ENCODE measurements around the gene CALCOCO2.
"Not testable (repeated sequence)": the region's sequence is repeated elsewhere in the genome, so short reads cannot be mapped to it uniquely, and the experiment has no call there.

Gene CALCOCO2

DNA sequence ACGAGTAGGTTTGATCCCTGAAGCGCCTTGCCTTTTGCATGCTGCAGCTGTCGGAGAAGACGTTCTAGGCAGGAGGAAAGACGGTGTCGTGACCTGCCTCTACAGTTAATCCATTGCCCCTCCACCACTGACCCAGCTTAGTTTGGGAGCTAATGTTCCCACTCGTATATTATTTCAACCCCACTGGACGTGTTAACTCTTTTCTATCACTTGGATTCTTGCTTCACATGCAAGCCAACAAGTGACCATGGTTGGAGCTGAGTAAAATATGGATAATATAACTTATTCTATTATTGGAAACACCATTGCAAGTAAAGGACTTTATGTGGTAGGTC, 681 bp downstream of the CALCOCO2 start:
- H3K9me3 ChIP-seq (ENCODE audit: insufficient read depth, low read depth, low read length) = no peaks in the 10 kb centered on the region
- peak overlapping the region; percentile 80 for H3K4me3 ChIP-seq (ENCODE audit: low read length)
- no peaks in the 10 kb centered on the region for H3K4me1 ChIP-seq (ENCODE audit: insufficient read depth, low read length)
- 22% methylated on average over 8 of the region's 8 CpGs for WGBS
- no peaks in the 10 kb centered on the region for H3K36me3 ChIP-seq (ENCODE audit: insufficient read depth, low read length)
- no peak overlapping the region for H3K27ac ChIP-seq (ENCODE audit: low read depth, low read length)
- peak overlapping the region; percentile 9; the same call in 1 of the 2 replicates for H3K9ac ChIP-seq (ENCODE audit: low read depth, low read length)
- H3K27me3 ChIP-seq (ENCODE audit: insufficient read depth, low read length) = no peaks in the 10 kb centered on the region

- WGBS = 71% methylated on average over 2 of the region's 2 CpGs
- no peak overlapping the region for H3K27ac ChIP-seq (ENCODE audit: low read depth, low read length)
Measured at GRCh38 chr17:48834973-48835372, 4.1 kb downstream of the CALCOCO2 start.

DNA sequence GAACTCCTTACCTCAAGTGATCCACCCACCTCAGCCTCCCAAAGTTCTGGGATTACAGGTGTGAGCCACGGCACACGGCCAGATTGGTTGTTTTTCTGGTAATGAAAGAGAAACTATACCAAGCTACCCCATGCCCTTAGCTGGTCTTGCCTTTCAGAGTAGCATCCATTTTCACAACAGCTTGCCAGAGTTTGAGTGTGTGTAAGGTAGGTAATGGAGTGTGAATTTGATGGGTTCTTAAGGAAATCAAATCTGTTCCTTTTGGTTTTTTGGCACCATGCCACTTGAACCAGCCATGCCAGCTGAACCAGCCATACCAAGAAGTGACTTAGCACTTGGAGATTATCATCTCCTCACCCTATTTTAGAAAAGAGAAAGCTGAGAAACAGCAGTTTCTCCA, 5.1 kb downstream of the CALCOCO2 start:
- Histone ChIP-seq H3K4me1 (ENCODE audit: insufficient read depth, low read length) (no peaks in the 10 kb centered on the region), H3K36me3 (ENCODE audit: insufficient read depth, low read length) (no peaks in the 10 kb centered on the region), H3K9ac (ENCODE audit: low read depth, low read length) (no peak overlapping the region), H3K27me3 (ENCODE audit: insufficient read depth, low read length) (no peaks in the 10 kb centered on the region), H3K27ac (ENCODE audit: low read depth, low read length) (no peak overlapping the region), H3K9me3 (ENCODE audit: insufficient read depth, low read depth, low read length) (no peaks in the 10 kb centered on the region), H3K4me3 (ENCODE audit: low read length) (no peak overlapping the region)
- 100% methylated on average over 2 of the region's 2 CpGs for WGBS

More at GRCh38 chr17:48834973-48835372, 4.1 kb downstream of the CALCOCO2 start:
- H3K4me3 ChIP-seq (ENCODE audit: low read length) = no peak overlapping the region
- no peaks in the 10 kb centered on the region for H3K4me1 ChIP-seq (ENCODE audit: insufficient read depth, low read length)
- H3K9me3 ChIP-seq (ENCODE audit: insufficient read depth, low read depth, low read length) = no peaks in the 10 kb centered on the region
- H3K9ac ChIP-seq (ENCODE audit: low read depth, low read length) = no peak overlapping the region
- no peaks in the 10 kb centered on the region for H3K27me3 ChIP-seq (ENCODE audit: insufficient read depth, low read length)
- no peaks in the 10 kb centered on the region for H3K36me3 ChIP-seq (ENCODE audit: insufficient read depth, low read length)

- H3K4me1 ChIP-seq (ENCODE audit: insufficient read depth, low read length); H3K27ac ChIP-seq (ENCODE audit: low read depth, low read length); H3K36me3 ChIP-seq (ENCODE audit: insufficient read depth, low read length); H3K4me3 ChIP-seq (ENCODE audit: low read length); H3K9me3 ChIP-seq (ENCODE audit: insufficient read depth, low read depth, low read length); H3K27me3 ChIP-seq (ENCODE audit: insufficient read depth, low read length); H3K9ac ChIP-seq (ENCODE audit: low read depth, low read length): not testable (repeated sequence)
- 94% methylated on average over 4 of the region's 4 CpGs for WGBS
Measured at GRCh38 chr17:48837458-48837857, 6.6 kb downstream of the CALCOCO2 start.

DNA sequence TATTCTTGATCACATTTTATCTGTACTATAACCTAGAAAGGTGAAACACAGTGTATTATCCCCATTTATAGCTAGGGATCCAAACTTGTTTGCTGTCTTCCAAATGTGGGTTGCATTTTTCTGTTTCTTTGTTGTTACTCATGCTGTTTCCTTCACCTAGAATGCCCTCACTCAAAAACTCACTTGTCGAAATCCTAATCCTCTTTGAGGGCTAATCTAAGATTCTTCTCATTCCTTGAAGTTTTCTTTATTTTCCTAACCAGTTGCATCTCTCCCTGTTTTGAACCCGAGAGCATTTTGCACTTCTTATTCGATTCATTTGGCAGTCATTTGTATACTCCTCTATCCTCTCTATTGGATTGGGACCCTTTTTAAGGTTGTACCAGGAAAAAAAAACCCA, 9.6 kb downstream of the CALCOCO2 start:
- H3K9ac ChIP-seq (ENCODE audit: low read depth, low read length) = no peak overlapping the region
- H3K4me1 ChIP-seq (ENCODE audit: insufficient read depth, low read length) = no peaks in the 10 kb centered on the region
- H3K4me3 ChIP-seq (ENCODE audit: low read length) = no peak overlapping the region
- no peak overlapping the region for H3K27ac ChIP-seq (ENCODE audit: low read depth, low read length)
- 84% methylated on average over 3 of the region's 3 CpGs for WGBS
- no peaks in the 10 kb centered on the region for H3K9me3 ChIP-seq (ENCODE audit: insufficient read depth, low read depth, low read length)
- no peaks in the 10 kb centered on the region for H3K27me3 ChIP-seq (ENCODE audit: insufficient read depth, low read length)
- 0 out of 2 replicates have a peak, but pooled peaks cover 3% of the 10 kb centered on the region for H3K36me3 ChIP-seq (ENCODE audit: insufficient read depth, low read length)

DNA sequence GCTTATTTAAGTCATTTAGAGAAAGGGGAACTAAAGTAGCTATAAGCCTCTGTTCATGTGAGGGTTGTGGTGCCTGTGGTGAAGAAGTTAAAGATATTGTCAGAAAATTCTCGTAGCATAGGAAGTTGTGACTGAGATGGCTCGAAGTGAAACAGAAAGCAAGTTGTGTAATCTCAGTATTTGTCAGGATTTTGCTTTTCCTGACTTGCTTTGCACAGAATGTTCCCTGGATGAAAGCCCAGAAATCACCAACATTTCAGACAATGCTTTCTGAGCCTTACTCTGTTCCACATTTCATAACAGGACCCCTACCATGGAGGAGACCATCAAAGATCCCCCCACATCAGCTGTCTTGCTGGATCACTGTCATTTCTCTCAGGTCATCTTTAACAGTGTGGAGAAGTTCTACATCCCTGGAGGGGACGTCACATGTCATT, 10.6 kb downstream of the CALCOCO2 start:
- Histone ChIP-seq H3K27ac (ENCODE audit: low read depth, low read length) (no peak overlapping the region), H3K4me3 (ENCODE audit: low read length) (no peak overlapping the region), H3K9ac (ENCODE audit: low read depth, low read length) (no peak overlapping the region), H3K36me3 (ENCODE audit: insufficient read depth, low read length) (0 out of 2 replicates have a peak, but pooled peaks cover 3% of the 10 kb centered on the region), H3K4me1 (ENCODE audit: insufficient read depth, low read length) (no peaks in the 10 kb centered on the region), H3K9me3 (ENCODE audit: insufficient read depth, low read depth, low read length) (no peaks in the 10 kb centered on the region), H3K27me3 (ENCODE audit: insufficient read depth, low read length) (no peaks in the 10 kb centered on the region)
- WGBS = 93% methylated on average over 3 of the region's 3 CpGs

DNA sequence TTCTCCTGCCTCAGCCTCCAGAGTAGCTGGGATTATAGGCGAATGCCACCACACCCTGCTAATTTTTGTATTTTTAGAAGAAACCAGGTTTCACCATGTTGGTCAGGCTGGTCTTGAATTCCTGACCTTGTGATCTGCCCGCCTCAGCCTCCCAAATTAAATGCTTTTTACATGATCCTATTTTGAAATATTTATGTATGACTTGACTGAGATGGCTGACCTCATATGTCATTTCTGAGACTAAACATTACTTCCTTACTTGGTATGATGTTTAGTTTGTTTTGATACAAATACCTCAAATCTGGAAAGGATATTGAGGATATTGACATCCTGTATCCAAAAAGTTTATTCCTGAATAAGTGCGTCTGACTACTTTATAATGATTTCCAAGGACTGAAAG, 11.9 kb downstream of the CALCOCO2 start:
- Histone ChIP-seq H3K36me3 (ENCODE audit: insufficient read depth, low read length) (0 out of 2 replicates have a peak, but pooled peaks cover 3% of the 10 kb centered on the region), H3K27ac (ENCODE audit: low read depth, low read length) (no peak overlapping the region), H3K4me1 (ENCODE audit: insufficient read depth, low read length) (no peaks in the 10 kb centered on the region), H3K9ac (ENCODE audit: low read depth, low read length) (no peak overlapping the region), H3K27me3 (ENCODE audit: insufficient read depth, low read length) (no peaks in the 10 kb centered on the region), H3K9me3 (ENCODE audit: insufficient read depth, low read depth, low read length) (no peaks in the 10 kb centered on the region), H3K4me3 (ENCODE audit: low read length) (no peak overlapping the region)
- WGBS = 97% methylated on average over 2 of the region's 3 CpGs

DNA sequence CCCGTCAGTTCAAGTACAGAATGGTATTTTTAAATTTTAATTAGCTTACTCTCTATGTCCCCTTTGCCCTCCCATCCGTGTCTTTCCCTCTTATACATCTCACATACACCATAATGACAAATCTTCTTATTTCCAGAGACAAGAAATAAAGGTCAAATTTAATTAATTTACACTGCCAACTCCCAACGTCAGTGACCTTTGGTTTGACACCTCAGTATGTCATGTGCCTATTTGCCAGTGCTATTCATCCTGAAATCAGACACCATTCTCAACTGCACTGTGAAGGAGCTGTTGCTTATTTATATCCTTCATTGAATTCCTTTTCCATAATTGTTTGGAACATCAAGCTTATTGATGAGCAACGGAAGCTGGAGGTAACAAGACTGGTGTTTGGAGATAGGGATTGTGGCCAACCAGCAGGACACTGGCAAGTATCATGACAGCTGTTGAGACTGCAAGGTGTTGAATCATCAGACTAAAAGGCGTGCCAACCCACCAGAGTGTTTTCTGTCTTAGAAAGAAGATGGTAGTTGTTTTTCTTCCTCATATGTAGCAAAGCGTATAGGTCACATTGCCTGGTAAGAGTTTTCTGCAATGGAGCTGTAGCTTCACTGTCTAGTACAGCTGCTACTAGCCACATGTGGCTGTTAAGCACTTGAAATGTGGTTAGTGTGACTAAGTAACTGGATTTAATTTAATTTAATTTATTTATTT, 12.5 kb downstream of the CALCOCO2 start:
- Histone ChIP-seq H3K4me3 (ENCODE audit: low read length) (no peak overlapping the region), H3K4me1 (ENCODE audit: insufficient read depth, low read length) (no peaks in the 10 kb centered on the region), H3K27me3 (ENCODE audit: insufficient read depth, low read length) (no peaks in the 10 kb centered on the region), H3K9ac (ENCODE audit: low read depth, low read length) (no peak overlapping the region), H3K27ac (ENCODE audit: low read depth, low read length) (no peak overlapping the region), H3K9me3 (ENCODE audit: insufficient read depth, low read depth, low read length) (no peaks in the 10 kb centered on the region), H3K36me3 (ENCODE audit: insufficient read depth, low read length) (peaks cover 5% of the 10 kb centered on the region; the same call in 1 of the 2 replicates)
- 91% methylated on average over 6 of the region's 6 CpGs for WGBS

DNA sequence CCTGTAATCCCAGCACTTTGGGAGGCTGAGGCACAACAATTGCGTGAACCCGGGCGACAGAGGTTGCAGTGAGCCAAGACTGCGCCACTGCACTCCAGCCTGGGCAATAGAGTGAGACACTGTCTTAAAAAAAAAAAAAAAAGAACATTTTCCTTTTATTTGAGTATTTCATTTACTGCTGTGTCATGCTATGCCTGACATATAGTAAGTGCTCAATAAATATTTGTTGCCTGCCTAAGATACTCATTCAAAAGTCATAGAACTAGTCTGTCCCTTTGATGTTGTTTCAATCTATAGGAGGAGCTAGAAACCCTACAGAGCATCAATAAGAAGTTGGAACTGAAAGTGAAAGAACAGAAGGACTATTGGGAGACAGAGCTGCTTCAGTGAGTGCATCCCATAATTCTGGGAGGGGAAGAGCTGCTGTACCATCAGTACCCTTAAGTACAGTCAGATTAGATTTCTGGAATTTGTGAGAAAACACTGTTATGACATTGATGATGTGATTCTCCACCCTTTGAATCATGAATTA, 20.0 kb downstream of the CALCOCO2 start:
- H3K4me1 ChIP-seq (ENCODE audit: insufficient read depth, low read length) = no peaks in the 10 kb centered on the region
- no peak overlapping the region for H3K9ac ChIP-seq (ENCODE audit: low read depth, low read length)
- H3K27me3 ChIP-seq (ENCODE audit: insufficient read depth, low read length) = no peaks in the 10 kb centered on the region
- H3K36me3 ChIP-seq (ENCODE audit: insufficient read depth, low read length) = peaks cover 34% of the 10 kb centered on the region
- no peak overlapping the region for H3K4me3 ChIP-seq (ENCODE audit: low read length)
- WGBS = 91% methylated on average over 4 of the region's 4 CpGs
- H3K27ac ChIP-seq (ENCODE audit: low read depth, low read length) = no peak overlapping the region
- H3K9me3 ChIP-seq (ENCODE audit: insufficient read depth, low read depth, low read length) = no peaks in the 10 kb centered on the region

GRCh38 chr17:48854774-48855476, 24.1 kb downstream of the CALCOCO2 start:
- no peak overlapping the region for H3K27ac ChIP-seq (ENCODE audit: low read depth, low read length)
- H3K9ac ChIP-seq (ENCODE audit: low read depth, low read length) = no peak overlapping the region
- H3K4me1 ChIP-seq (ENCODE audit: insufficient read depth, low read length) = no peaks in the 10 kb centered on the region
- H3K36me3 ChIP-seq (ENCODE audit: insufficient read depth, low read length) = peaks cover 23% of the 10 kb centered on the region; the same call in 1 of the 2 replicates
- WGBS = 88% methylated on average over 7 of the region's 7 CpGs
- no peaks in the 10 kb centered on the region for H3K27me3 ChIP-seq (ENCODE audit: insufficient read depth, low read length)
- no peak overlapping the region for H3K4me3 ChIP-seq (ENCODE audit: low read length)
- no peaks in the 10 kb centered on the region for H3K9me3 ChIP-seq (ENCODE audit: insufficient read depth, low read depth, low read length)

- Histone ChIP-seq H3K4me3 (ENCODE audit: low read length) (no peak overlapping the region), H3K27me3 (ENCODE audit: insufficient read depth, low read length) (no peaks in the 10 kb centered on the region), H3K9ac (ENCODE audit: low read depth, low read length) (no peak overlapping the region), H3K9me3 (ENCODE audit: insufficient read depth, low read depth, low read length) (no peaks in the 10 kb centered on the region), H3K4me1 (ENCODE audit: insufficient read depth, low read length) (no peaks in the 10 kb centered on the region), H3K27ac (ENCODE audit: low read depth, low read length) (no peak overlapping the region), H3K36me3 (ENCODE audit: insufficient read depth, low read length) (peaks cover 16% of the 10 kb centered on the region; the same call in 1 of the 2 replicates)
- WGBS = 94% methylated on average over 2 of the region's 3 CpGs
Measured at GRCh38 chr17:48856122-48856821, 25.4 kb downstream of the CALCOCO2 start.
